PC-9 (cell line): ENCODE results near the gene ANKS1B.

Source experiments
- EZH2 ChIP-seq: fragments of 200-600 bp; sonication (generic); IDR thresholded peaks from 2 replicates; pipeline ENCODE4 v1.8.0; 2017; ENCODE audit warnings: antibody characterized with exemption, low read depth
- TF ChIP-seq, protein P1 (sequence below): fragments of 200-600 bp; sonication (generic); conservative IDR thresholded peaks from 2 replicates; pipeline ENCODE4 v1.6.1; 2017; ENCODE audit warnings: mixed run types, antibody characterized with exemption, mild to moderate bottlenecking, moderate library complexity

DNA sequence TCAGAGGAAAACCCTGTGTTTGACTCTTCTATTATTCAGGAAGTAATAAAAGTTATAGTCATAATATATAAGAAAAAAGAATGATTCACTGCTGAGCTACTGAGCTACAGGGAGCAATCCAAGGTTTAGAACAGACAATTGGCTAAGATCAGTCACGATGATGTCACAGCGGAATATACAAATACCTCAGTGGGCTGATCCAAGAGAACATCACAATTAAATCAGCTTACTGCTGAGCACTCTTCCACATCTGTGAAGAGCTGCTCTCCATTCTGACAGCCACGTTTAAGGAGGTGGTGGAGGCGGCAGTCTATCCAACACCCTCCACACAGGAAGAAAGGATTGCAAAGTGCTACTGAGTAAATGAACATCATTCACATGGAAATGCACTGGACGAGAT, 1068.6 kb downstream of the ANKS1B start:
- TF ChIP-seq, protein P1, sequence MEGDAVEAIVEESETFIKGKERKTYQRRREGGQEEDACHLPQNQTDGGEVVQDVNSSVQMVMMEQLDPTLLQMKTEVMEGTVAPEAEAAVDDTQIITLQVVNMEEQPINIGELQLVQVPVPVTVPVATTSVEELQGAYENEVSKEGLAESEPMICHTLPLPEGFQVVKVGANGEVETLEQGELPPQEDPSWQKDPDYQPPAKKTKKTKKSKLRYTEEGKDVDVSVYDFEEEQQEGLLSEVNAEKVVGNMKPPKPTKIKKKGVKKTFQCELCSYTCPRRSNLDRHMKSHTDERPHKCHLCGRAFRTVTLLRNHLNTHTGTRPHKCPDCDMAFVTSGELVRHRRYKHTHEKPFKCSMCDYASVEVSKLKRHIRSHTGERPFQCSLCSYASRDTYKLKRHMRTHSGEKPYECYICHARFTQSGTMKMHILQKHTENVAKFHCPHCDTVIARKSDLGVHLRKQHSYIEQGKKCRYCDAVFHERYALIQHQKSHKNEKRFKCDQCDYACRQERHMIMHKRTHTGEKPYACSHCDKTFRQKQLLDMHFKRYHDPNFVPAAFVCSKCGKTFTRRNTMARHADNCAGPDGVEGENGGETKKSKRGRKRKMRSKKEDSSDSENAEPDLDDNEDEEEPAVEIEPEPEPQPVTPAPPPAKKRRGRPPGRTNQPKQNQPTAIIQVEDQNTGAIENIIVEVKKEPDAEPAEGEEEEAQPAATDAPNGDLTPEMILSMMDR, result no peak
- no peak for TF ChIP-seq EZH2
